HL-60 (cell line): ENCODE data around the gene NDUFV3.

Source experiments
- DNase-seq, 2 experiments: peaks; one replicate each; pipeline ENCODE4 v3.0.0-alpha.2; 2010 to 2020; ENCODE audit warnings: low read depth in 1 of 2, low spot score in 1 of 2
- H3K27ac ChIP-seq: fragments of 250-450 bp; sonication (Bioruptor Pico); replicated peaks from 2 replicates; pipeline ENCODE4 v1.5.1; 2020; ENCODE audit warnings: mild to moderate bottlenecking, moderate library complexity
- H3K27me3 ChIP-seq: fragments of 250-450 bp; sonication (Bioruptor Pico); 2 replicates; pipeline ENCODE4 v1.5.1; 2021; ENCODE audit warnings: mild to moderate bottlenecking, moderate library complexity; ENCODE audit not compliant: insufficient read depth, poor library complexity, severe bottlenecking
- H3K4me3 ChIP-seq: replicated peaks from 2 replicates; pipeline ENCODE4 v1.5.1; 2011; ENCODE audit warnings: mild to moderate bottlenecking, control low read depth, low read length; ENCODE audit not compliant: insufficient read depth
- CTCF ChIP-seq: IDR thresholded peaks from one replicate; pipeline ENCODE4 v1.5.1; 2011; ENCODE audit warnings: low read length, control low read depth, inconsistent platforms; ENCODE audit not compliant: insufficient read depth
- GABPA ChIP-seq: IDR thresholded peaks from 2 replicates; pipeline ENCODE4 v1.6.1; 2012; ENCODE audit warnings: low read depth
- POLR2AphosphoS5 ChIP-seq: IDR thresholded peaks from 2 replicates; pipeline ENCODE4 v1.6.1; 2012; ENCODE audit warnings: low read depth
- REST ChIP-seq: IDR thresholded peaks from 2 replicates; pipeline ENCODE4 v1.6.1; 2012; ENCODE audit warnings: low read depth; ENCODE audit not compliant: insufficient replicate concordance
- SPI1 ChIP-seq: IDR thresholded peaks from 2 replicates; pipeline ENCODE4 v1.6.1; 2012; ENCODE audit warnings: low read depth, mild to moderate bottlenecking, borderline replicate concordance

NDUFV3 gene

GRCh38 chr21:42922918-42923317, 29.8 kb downstream of the NDUFV3 start:
- no peaks in the 10 kb centered on the region for H3K27me3 ChIP-seq
- no peak overlapping the region for H3K4me3 ChIP-seq
- no peak for DNase-seq
- H3K27ac ChIP-seq = no peak overlapping the region
- TF ChIP-seq REST (no peak), CTCF (no peak), SPI1 (no peak), GABPA (no peak), POLR2AphosphoS5 (no peak)

GRCh38 chr21:42923553-42924432, 30.7 kb downstream of the NDUFV3 start:
- peak; percentile 82 to 96 for DNase-seq
- TF ChIP-seq CTCF (peak; percentile 62), SPI1 (peak; percentile 73; the same call in 1 of the 2 replicates), GABPA (peak; percentile 60), POLR2AphosphoS5 (peak; percentile 50; the same call in 1 of the 2 replicates), REST (no peak)
- no peaks in the 10 kb centered on the region for H3K27me3 ChIP-seq
- no peak overlapping the region for H3K4me3 ChIP-seq
- H3K27ac ChIP-seq = peak overlapping the region; percentile 54

GRCh38 chr21:42924433-42924751, 31.3 kb downstream of the NDUFV3 start:
- Histone ChIP-seq H3K4me3 (no peak overlapping the region), H3K27me3 (no peaks in the 10 kb centered on the region), H3K27ac (peak overlapping the region; percentile 54)
- TF ChIP-seq REST (no peak), POLR2AphosphoS5 (no peak), CTCF (no peak), SPI1 (no peak), GABPA (no peak)
- no peak for DNase-seq
